WI38 (cell line): ENCODE results near the gene ZNF280C.
"Not testable (repeated sequence)": the region's sequence is repeated elsewhere in the genome, so short reads cannot be mapped to it uniquely, and the experiment has no call there.

ENCODE experiments used
- H3K4me3 ChIP-seq: 2 replicates; pipeline ENCODE4 v1.5.1; 2011; ENCODE audit warnings: low read depth, mild to moderate bottlenecking, control low read depth, low read length
- TF ChIP-seq, protein P1 (sequence below): IDR thresholded peaks from 2 replicates; pipeline ENCODE4 v1.5.1; 2012; ENCODE audit warnings: low read depth, mild to moderate bottlenecking, control low read depth, low read length

ZNF280C gene

DNA sequence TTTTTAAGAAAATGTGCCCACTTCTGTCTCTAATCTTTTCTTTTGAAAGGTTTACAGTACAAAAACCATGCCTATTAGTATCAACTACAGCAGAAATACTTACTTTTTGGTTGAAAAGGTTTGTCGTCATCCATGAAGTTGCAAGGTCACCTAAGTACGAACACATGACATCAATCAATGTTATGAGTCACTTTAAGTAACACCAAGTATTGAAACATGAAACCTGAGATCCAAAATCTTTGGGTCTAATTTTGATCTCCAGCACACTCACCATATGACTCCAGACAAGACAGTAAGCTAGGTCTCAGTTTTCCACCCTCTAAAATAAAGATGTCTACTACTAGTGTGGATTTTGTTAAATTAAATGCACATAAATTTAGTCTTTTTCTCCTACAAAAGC lies 8.4 kb downstream of the ZNF280C start:
- TF ChIP-seq, protein P1, sequence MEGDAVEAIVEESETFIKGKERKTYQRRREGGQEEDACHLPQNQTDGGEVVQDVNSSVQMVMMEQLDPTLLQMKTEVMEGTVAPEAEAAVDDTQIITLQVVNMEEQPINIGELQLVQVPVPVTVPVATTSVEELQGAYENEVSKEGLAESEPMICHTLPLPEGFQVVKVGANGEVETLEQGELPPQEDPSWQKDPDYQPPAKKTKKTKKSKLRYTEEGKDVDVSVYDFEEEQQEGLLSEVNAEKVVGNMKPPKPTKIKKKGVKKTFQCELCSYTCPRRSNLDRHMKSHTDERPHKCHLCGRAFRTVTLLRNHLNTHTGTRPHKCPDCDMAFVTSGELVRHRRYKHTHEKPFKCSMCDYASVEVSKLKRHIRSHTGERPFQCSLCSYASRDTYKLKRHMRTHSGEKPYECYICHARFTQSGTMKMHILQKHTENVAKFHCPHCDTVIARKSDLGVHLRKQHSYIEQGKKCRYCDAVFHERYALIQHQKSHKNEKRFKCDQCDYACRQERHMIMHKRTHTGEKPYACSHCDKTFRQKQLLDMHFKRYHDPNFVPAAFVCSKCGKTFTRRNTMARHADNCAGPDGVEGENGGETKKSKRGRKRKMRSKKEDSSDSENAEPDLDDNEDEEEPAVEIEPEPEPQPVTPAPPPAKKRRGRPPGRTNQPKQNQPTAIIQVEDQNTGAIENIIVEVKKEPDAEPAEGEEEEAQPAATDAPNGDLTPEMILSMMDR = no peak

GRCh38 chrX:130253916-130254315 lies 14.8 kb downstream of the ZNF280C start:
- H3K4me3 ChIP-seq = no peak overlapping the region
- TF ChIP-seq, protein P1 = no peak

More for the DNA sequence above, 8.4 kb downstream of the ZNF280C start:
- no peak overlapping the region for H3K4me3 ChIP-seq

DNA sequence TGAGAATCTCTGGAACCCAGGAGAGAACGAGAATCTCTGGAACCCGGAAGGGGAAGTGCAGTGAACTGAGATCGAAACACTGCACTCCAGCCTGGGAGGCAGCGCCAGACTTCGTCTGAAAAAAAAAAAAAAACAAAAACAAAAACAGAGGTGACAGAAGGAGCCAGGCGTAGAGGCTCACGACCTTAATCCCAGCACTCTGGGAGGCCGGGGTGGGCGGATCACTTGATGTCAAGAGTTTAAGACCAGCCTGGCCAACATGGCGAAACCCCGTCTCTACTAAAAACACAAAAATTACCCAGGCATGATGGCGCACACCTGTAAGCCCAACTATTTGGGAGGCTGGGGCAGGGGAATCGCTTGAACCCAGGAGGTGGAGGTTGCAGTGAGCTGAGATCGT lies 17.0 kb downstream of the ZNF280C start:
- H3K4me3 ChIP-seq = no peak overlapping the region
- TF ChIP-seq, protein P1 = no peak

GRCh38 chrX:130247996-130248395 lies 20.7 kb downstream of the ZNF280C start:
- TF ChIP-seq, protein P1 = no peak

GRCh38 chrX:130246084-130246483 lies 22.6 kb downstream of the ZNF280C start:
- H3K4me3 ChIP-seq = no peak overlapping the region
- TF ChIP-seq, protein P1 = no peak

More at GRCh38 chrX:130247996-130248395, 20.7 kb downstream of the ZNF280C start:
- H3K4me3 ChIP-seq = no peak overlapping the region

DNA sequence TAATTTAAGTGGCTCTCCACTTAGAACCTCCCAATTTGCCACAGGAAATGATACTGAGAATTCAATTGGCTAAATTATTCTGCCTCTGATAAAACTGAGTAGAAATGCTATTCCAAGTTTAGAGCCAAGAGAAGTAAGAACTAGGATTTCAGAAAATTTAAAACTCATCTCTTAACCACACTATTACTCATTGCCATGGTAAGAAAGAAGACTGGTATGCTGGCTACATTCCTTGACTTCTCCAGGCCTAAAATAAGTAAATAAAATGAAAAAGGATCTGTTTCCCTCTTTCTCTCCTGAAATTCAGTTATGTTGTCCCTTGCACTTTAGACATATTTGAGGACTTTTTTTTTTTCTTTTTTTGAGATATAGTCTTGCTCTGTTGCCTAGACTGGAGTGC lies 23.3 kb downstream of the ZNF280C start:
- TF ChIP-seq, protein P1 = no peak
- H3K4me3 ChIP-seq = no peak overlapping the region

- H3K4me3 ChIP-seq = not testable (repeated sequence)
Measured at GRCh38 chrX:130231184-130231583, 37.5 kb downstream of the ZNF280C start.

- TF ChIP-seq, protein P1 = no peak
Measured at GRCh38 chrX:130228871-130229270, 39.8 kb downstream of the ZNF280C start.

More at GRCh38 chrX:130228871-130229270, 39.8 kb downstream of the ZNF280C start:
- no peak overlapping the region for H3K4me3 ChIP-seq
